Astrocyte of the cerebellum (primary cell): ENCODE data around the gene LINC01488.

ENCODE experiments used
- DNase-seq: peaks from one replicate; pipeline ENCODE4 v3.0.0-alpha.2; 2011; ENCODE audit warnings: low read depth
- H3K4me3 ChIP-seq: 2 replicates; pipeline ENCODE4 v1.5.1; 2011; ENCODE audit warnings: mild to moderate bottlenecking, low read depth, low read length, moderate library complexity
- in situ Hi-C: cut with HindIII; loops from 2 replicates; pipeline ENCODE4 v1.10.0; 2017; ENCODE audit warnings: low sequenced_read_pairs
- TF ChIP-seq, protein P1 (sequence below): IDR thresholded peaks from 2 replicates; pipeline ENCODE4 v1.5.1; 2012; ENCODE audit warnings: low read length, low read depth, moderate library complexity, mild to moderate bottlenecking; ENCODE audit errors: missing control alignments

LINC01488 gene

GRCh38 chr11:69462106-69462951 is 19.1 kb upstream of the LINC01488 start:
- in situ Hi-C loops, result loop anchor here (10.0 kb wide), 2 partner anchors 78 to 148 kb away; no protein-coding TSS in a partner anchor
- no peak overlapping the region for H3K4me3 ChIP-seq
- TF ChIP-seq, protein P1, sequence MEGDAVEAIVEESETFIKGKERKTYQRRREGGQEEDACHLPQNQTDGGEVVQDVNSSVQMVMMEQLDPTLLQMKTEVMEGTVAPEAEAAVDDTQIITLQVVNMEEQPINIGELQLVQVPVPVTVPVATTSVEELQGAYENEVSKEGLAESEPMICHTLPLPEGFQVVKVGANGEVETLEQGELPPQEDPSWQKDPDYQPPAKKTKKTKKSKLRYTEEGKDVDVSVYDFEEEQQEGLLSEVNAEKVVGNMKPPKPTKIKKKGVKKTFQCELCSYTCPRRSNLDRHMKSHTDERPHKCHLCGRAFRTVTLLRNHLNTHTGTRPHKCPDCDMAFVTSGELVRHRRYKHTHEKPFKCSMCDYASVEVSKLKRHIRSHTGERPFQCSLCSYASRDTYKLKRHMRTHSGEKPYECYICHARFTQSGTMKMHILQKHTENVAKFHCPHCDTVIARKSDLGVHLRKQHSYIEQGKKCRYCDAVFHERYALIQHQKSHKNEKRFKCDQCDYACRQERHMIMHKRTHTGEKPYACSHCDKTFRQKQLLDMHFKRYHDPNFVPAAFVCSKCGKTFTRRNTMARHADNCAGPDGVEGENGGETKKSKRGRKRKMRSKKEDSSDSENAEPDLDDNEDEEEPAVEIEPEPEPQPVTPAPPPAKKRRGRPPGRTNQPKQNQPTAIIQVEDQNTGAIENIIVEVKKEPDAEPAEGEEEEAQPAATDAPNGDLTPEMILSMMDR, result no peak
- DNase-seq, result no peak

DNA sequence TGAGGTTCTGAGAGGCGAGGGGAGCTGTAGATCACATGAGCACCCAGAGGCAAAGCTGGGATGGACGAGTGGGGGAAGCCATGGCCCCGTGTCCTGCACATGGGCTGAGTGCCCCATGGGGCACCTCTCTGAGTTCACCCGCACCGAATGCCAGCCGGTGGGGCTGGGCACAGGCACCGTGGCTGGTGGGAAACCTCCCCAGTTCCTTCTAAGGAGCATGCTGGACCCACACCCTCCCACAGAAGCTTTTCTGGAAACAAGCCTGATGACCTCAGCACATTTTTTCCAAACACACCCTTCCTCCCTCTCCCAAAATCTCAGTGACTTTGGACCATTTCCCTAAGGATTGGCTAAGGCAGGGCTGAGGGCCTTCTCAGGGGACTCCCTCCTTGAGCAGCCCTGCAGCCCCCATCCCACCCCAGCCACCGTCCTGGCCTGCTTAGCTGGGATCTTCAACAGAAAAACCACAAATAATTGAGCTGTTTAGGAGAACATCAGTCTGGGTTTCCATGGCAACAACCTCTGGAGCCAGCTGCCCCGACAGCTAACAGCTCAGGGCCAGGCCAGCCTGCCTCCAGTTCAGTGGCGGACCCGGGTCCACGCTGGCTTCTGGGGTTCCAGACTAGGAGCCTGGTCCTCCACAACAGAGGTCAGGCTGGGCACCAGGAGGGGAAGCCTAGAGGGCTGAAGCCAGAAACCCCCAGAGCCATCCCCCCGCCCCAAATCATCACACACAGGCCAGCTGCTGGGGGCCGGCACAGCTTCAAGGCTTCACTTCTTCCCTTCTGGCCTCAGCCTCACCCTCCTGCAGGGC is 18.1 kb upstream of the LINC01488 start:
- in situ Hi-C loops, result loop anchor here (10.0 kb wide), 2 partner anchors 79 to 149 kb away; no protein-coding TSS in a partner anchor
- no peak overlapping the region for H3K4me3 ChIP-seq
- TF ChIP-seq, protein P1, result no peak
- DNase-seq, result peak; percentile 60

DNA sequence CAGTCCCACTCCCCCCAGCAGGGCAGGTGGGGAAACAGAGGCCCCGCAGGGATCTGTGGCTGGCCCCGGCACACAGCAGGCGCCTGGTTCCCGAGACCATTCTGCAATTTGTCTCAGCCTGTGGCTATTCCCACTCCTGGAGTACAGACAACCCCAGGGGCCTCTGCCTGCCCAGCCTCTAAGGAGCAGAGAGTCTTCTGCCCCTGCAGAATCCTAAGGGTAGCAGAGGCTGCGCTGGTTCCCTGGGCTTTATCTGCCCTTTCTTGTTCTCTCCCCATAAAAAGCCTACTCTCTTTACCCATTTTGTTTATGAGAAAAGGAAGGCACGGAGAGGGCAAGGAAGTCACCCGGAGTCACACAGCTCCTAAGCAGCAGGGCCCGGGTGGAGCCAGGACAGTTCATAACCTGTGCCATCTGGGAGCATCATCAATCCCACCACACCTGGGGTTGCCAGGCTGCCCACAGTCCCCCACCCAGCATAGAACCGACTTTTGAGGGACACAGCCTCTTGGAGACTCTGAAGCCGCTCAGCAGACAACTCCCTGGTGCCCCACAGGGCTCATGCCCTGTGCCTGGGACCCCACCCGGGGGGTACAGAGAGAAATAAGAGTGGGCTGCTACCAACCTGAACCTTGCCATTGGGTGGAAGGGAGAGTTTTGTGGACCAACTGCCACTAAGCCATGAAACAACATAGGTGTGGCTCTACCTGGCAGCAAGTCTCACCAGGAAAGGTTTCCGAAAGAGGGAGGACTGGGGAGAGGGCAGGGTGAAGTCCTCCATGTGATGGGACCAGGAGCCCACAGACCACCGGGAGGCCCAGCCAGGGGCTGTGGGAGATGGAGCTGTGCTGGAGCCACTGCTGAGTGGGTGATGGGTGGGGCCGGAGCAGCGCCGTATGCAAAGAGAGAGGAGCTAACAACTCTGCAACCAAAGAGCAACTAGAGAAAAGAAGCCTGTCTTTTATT is 17.2 kb upstream of the LINC01488 start:
- no peak for DNase-seq
- in situ Hi-C loops, result loop anchor here (10.0 kb wide), 2 partner anchors 79 to 149 kb away; no protein-coding TSS in a partner anchor
- TF ChIP-seq, protein P1, result no peak
- H3K4me3 ChIP-seq, result no peak overlapping the region

DNA sequence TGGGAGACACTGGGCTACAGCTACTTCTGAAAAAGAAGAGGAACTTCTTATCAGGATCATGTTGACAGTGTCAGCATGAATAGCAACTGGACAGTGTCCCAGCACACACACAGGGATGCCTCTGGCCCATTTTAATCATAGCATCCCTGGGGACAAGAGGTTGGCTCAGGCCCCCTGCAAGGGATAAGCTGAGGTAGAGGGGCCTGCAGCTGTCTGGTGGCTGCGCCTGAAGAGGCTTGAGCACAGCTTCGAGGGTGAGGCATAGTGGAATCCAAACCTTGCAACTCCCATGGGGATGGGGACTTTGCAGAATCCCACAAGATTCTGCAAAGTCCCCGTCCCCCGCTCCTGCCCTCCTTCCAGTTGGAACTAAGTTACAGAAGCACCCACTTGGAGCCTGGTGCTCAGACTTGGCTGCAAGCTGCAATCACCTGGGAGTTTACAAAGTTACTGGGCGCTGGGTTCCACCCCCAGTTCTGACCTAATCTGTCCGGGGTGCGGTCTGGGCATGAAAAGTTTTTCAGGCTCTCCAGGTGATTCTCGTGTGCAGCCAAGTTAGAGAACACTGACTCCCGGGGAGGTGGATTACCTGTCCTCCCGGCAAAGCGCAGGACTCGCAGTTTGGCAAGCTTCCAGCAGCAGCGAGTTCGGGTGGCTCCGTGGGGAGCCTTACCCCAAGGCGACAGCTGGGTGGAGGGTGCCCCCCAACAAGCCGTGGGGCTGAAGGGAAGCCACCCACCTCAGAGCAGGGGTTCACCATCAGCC is 16.0 kb upstream of the LINC01488 start:
- DNase-seq, result no peak
- in situ Hi-C loops, result loop anchor here (5.0 to 10.0 kb wide), 3 partner anchors 57 to 151 kb away; no protein-coding TSS in a partner anchor
- no peak overlapping the region for H3K4me3 ChIP-seq
- TF ChIP-seq, protein P1, result no peak

- TF ChIP-seq, protein P1, result no peak
- H3K4me3 ChIP-seq, result no peak overlapping the region
- DNase-seq, result no peak
- in situ Hi-C loops, result loop anchor here (5.0 to 10.0 kb wide), 3 partner anchors 56 to 151 kb away; no protein-coding TSS in a partner anchor
These were observed 15.4 kb upstream of the LINC01488 start for GRCh38 chr11:69466039-69466438.
